AG09319 (cell line): ENCODE measurements around the gene ADM.

Source experiments
- DNase-seq: peaks from one replicate; pipeline ENCODE4 v3.0.0-alpha.2; 2010; ENCODE audit warnings: low read depth; ENCODE audit errors: extremely low read depth
- CTCF ChIP-seq: IDR thresholded peaks from 2 replicates; pipeline ENCODE4 v1.5.1; 2011; ENCODE audit warnings: low read depth, mild to moderate bottlenecking, inconsistent platforms, low read length, moderate library complexity

The ADM gene

GRCh38 chr11:10283991-10284390 is 20.9 kb upstream of the ADM start:
- DNase-seq, result no peak
- TF ChIP-seq CTCF, result no peak

- no peak for DNase-seq
- no peak for TF ChIP-seq CTCF
Measured at GRCh38 chr11:10285148-10285802, 19.6 kb upstream of the ADM start.

GRCh38 chr11:10287140-10287539 is 17.7 kb upstream of the ADM start:
- no peak for DNase-seq
- no peak for TF ChIP-seq CTCF

- TF ChIP-seq CTCF, result no peak
- DNase-seq, result no peak
Measured at GRCh38 chr11:10287766-10288715, 16.8 kb upstream of the ADM start.

- TF ChIP-seq CTCF, result no peak
Measured at GRCh38 chr11:10288881-10289764, 15.8 kb upstream of the ADM start.

GRCh38 chr11:10289765-10290380 is 15.0 kb upstream of the ADM start:
- TF ChIP-seq CTCF, result no peak
- no peak for DNase-seq

More at GRCh38 chr11:10288881-10289764, 15.8 kb upstream of the ADM start:
- no peak for DNase-seq
